Right atrium auricular region (tissue), 2 donors: ENCODE measurements around the gene STUM. TPM values are rescaled to one million over a fixed set of nuclear protein-coding genes. Genes with fewer than 3 reads are reported as not detected.

Experiments used
- DNase-seq: peaks from one replicate; pipeline ENCODE4 v3.0.0-alpha.2; 2019; ENCODE audit warnings: low spot score
- H3K27ac ChIP-seq, 2 donors: fragments of 200-600 bp; sonication (generic); 1 replicate in 1 of 2; 2 replicates in 1 of 2; pipeline ENCODE4 v1.5.1; 2016 to 2019
- H3K27me3 ChIP-seq, 2 donors: fragments of 200-600 bp; sonication (generic); one replicate each; pipeline versions ENCODE4 v1.5.1 to v1.6.0; 2017 to 2019
- H3K36me3 ChIP-seq: fragments of 200-600 bp; sonication (generic); one replicate; pipeline ENCODE4 v1.5.1; 2016
- H3K4me1 ChIP-seq, 2 donors: fragments of 200-600 bp; sonication (generic); one replicate each; pipeline versions ENCODE4 v1.5.1 to v1.6.0; 2017 to 2019
- H3K4me3 ChIP-seq, 2 donors: fragments of 200-600 bp; sonication (generic); 1 replicate in 1 of 2; 2 replicates in 1 of 2; pipeline ENCODE4 v1.5.1; 2017 to 2019; ENCODE audit warnings: mild to moderate bottlenecking in 1 of 2, moderate library complexity in 1 of 2
- H3K9me3 ChIP-seq, 2 donors: fragments of 200-600 bp; sonication (generic); one replicate each; pipeline ENCODE4 v1.5.1; 2019
- CTCF ChIP-seq, 2 donors: fragments of 200-600 bp; sonication (generic); IDR thresholded peaks; one replicate each; pipeline ENCODE4 v1.5.1; 2019; ENCODE audit warnings: antibody characterized with exemption in 2 of 2
- total RNA-seq, 2 donors: library from RNA; depleted of rRNA; stranded (reverse); fragments of >200 nt; gene quantifications; one replicate each; pipeline ENCODE4 v1.1.0, GENCODE V29; 2016

STUM gene
- total RNA-seq, 2 donors from 2014 or later, result 0.43 to 0.70 TPM

GRCh38 chr1:226658546-226659125, 110.1 kb downstream of the STUM start:
- H3K36me3 ChIP-seq, result no peaks in the 10 kb centered on the region
- no peaks in the 10 kb centered on the region for H3K9me3 ChIP-seq
- H3K4me3 ChIP-seq, result no peak overlapping the region
- TF ChIP-seq CTCF (IDR thresholded peaks at IDR 0.05), result no peak
- no peaks in the 10 kb centered on the region for H3K27me3 ChIP-seq
- H3K27ac ChIP-seq, result peak overlapping the region; percentile 84 to 87
- no peak for DNase-seq
- peaks cover 5 to 100% of the 10 kb centered on the region in 2 donors for H3K4me1 ChIP-seq

Other genes with a start within 250 kb of the STUM start
- 10 to 100 TPM in 1 of 2 donors, 1 to 10 TPM in 1; 2.9 to 11.0 TPM for gene LIN9, start 239.6 kb upstream of the STUM start, total RNA-seq
- gene PARP1, start 140.7 kb upstream of the STUM start, total RNA-seq, result 10 to 100 TPM; 68.0 to 70.6 TPM
- 10 to 100 TPM; 10.8 to 11.0 TPM for gene ITPKB, start 190.5 kb downstream of the STUM start, total RNA-seq